ENCODE results near the gene MYL2. TPM values are rescaled to one million over a fixed set of nuclear protein-coding genes. Genes with fewer than 3 reads are reported as not detected.

Gene MYL2
- total and polyA plus RNA-seq, 2 experiments from 2014 or later = not detected

GRCh38 chr12:110912263-110912662, 8.1 kb downstream of the MYL2 start:
- H3K27ac Mint-ChIP-seq = no peak overlapping the region
- peaks cover 2% of the 10 kb centered on the region for H3K27me3 Mint-ChIP-seq (ENCODE audit: insufficient read depth, low read depth, poor library complexity)
- Histone ChIP-seq H3K4me2 (no peak overlapping the region), H4K20me1 (replicated peaks; ENCODE audit: insufficient read depth) (no peaks in the 10 kb centered on the region), H3K27me3 (ENCODE audit: insufficient read depth) (no peaks in the 10 kb centered on the region), H3K9me2 (ENCODE audit: insufficient read depth) (no peaks in the 10 kb centered on the region), H3F3A (replicated peaks; ENCODE audit: low read depth) (no peaks in the 10 kb centered on the region), H3K4me3 (no peak overlapping the region), H3K79me2 (replicated peaks; ENCODE audit: insufficient read depth) (no peaks in the 10 kb centered on the region), H3K4me1 (ENCODE audit: insufficient read depth) (peaks cover 1% of the 10 kb centered on the region; the same call in 1 of the 2 replicates), H2AFZ (no peak overlapping the region), H3K27ac (ENCODE audit: low read depth) (no peak overlapping the region), H3K36me3 (ENCODE audit: insufficient read depth) (no peaks in the 10 kb centered on the region)
- no peak overlapping the region for H3K4me3 Mint-ChIP-seq
- no peak for DNase-seq (ENCODE audit: low spot score)
- H3K9me3 Mint-ChIP-seq = no peaks in the 10 kb centered on the region
- H3K4me1 Mint-ChIP-seq = peaks cover 7% of the 10 kb centered on the region; the same call in 2 of the 3 replicates
- TF ChIP-seq STAT1 (IDR thresholded peaks at IDR 0.05; ENCODE audit: unreplicated experiment) (no peak), CREB1 (CRISPR knock-in tag; IDR thresholded peaks at IDR 0.05; ENCODE audit: low read depth) (no peak), ZNF462 (CRISPR knock-in tag; IDR thresholded peaks at IDR 0.05) (no peak), ZNF331 (CRISPR knock-in tag; IDR thresholded peaks at IDR 0.05; ENCODE audit: low read depth) (no peak), POLR2AphosphoS5 (IDR thresholded peaks at IDR 0.05; ENCODE audit: low read depth) (no peak), ZNF114 (CRISPR knock-in tag; IDR thresholded peaks at IDR 0.05) (no peak), EZH2phosphoT487 (IDR thresholded peaks at IDR 0.05; ENCODE audit: unreplicated experiment) (no peak), CTCF (conservative IDR thresholded peaks at IDR 0.05; ENCODE audit: low read depth in 2 of 2) (no peak), EZH2 (IDR thresholded peaks at IDR 0.05; ENCODE audit: low read depth, unreplicated experiment) (no peak), JUNB (IDR thresholded peaks at IDR 0.05; ENCODE audit: unreplicated experiment) (no peak), ETS1 (IDR thresholded peaks at IDR 0.05) (no peak), NANOG (IDR thresholded peaks at IDR 0.05; ENCODE audit: borderline replicate concordance) (no peak)
- TF ChIP-seq, protein P1, sequence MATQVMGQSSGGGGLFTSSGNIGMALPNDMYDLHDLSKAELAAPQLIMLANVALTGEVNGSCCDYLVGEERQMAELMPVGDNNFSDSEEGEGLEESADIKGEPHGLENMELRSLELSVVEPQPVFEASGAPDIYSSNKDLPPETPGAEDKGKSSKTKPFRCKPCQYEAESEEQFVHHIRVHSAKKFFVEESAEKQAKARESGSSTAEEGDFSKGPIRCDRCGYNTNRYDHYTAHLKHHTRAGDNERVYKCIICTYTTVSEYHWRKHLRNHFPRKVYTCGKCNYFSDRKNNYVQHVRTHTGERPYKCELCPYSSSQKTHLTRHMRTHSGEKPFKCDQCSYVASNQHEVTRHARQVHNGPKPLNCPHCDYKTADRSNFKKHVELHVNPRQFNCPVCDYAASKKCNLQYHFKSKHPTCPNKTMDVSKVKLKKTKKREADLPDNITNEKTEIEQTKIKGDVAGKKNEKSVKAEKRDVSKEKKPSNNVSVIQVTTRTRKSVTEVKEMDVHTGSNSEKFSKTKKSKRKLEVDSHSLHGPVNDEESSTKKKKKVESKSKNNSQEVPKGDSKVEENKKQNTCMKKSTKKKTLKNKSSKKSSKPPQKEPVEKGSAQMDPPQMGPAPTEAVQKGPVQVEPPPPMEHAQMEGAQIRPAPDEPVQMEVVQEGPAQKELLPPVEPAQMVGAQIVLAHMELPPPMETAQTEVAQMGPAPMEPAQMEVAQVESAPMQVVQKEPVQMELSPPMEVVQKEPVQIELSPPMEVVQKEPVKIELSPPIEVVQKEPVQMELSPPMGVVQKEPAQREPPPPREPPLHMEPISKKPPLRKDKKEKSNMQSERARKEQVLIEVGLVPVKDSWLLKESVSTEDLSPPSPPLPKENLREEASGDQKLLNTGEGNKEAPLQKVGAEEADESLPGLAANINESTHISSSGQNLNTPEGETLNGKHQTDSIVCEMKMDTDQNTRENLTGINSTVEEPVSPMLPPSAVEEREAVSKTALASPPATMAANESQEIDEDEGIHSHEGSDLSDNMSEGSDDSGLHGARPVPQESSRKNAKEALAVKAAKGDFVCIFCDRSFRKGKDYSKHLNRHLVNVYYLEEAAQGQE (IDR thresholded peaks at IDR 0.05; ENCODE audit: unreplicated experiment) = no peak
- H3K36me3 Mint-ChIP-seq (ENCODE audit: low read depth) = no peaks in the 10 kb centered on the region
- no peak for ATAC-seq
